HG03066 (cell line): ENCODE data around the gene NAA38.
"Not testable (repeated sequence)": the region's sequence is repeated elsewhere in the genome, so short reads cannot be mapped to it uniquely, and the experiment has no call there.

Source experiments
- ATAC-seq: cut with Tn5 transposase; IDR thresholded peaks from one replicate; pipeline ENCODE4 v1.9.1; 2021; ENCODE audit warnings: low read depth; ENCODE audit not compliant: unreplicated experiment

NAA38 gene

GRCh38 chr17:7831233-7831632 lies 26.1 kb downstream of the NAA38 start:
- no peak for ATAC-seq

- ATAC-seq: no peak
Measured at GRCh38 chr17:7830616-7831015, 26.7 kb downstream of the NAA38 start.

DNA sequence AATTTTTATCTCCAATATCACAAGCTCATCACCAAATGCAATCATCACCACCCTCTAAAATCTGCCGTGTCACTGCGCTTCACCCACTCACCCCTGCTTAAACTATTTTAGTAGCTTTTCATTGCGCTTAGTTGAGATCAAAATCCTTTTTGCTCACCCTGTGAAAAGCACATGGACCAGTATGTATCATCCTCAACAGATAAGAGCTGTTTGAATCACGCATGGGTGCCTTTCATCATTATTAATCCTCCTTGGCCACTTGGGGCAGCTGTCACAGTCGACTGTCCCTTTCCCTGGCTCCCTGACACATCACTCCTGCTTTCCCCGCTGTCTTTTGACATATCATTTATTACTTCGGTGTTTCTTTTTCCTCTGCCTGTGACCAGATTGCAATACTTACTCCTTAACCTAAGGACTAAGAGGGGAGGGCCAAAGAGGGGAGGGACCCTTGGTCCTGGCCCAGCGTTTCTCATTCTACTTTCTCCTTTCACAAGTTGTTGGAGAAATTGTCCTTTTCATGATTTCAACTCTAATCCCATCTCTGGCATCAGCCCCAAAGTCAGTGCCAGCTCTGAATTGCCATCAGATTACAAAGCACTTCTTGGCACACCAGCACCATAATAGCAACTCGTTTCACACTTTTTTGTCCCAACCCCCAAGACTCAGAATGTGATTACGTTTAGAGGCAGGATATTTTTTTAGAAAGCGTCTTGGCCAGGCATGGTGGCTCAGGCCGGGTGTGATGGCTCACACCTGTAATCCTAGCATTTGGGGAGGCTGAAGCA lies 32.0 kb downstream of the NAA38 start:
- ATAC-seq: no peak

DNA sequence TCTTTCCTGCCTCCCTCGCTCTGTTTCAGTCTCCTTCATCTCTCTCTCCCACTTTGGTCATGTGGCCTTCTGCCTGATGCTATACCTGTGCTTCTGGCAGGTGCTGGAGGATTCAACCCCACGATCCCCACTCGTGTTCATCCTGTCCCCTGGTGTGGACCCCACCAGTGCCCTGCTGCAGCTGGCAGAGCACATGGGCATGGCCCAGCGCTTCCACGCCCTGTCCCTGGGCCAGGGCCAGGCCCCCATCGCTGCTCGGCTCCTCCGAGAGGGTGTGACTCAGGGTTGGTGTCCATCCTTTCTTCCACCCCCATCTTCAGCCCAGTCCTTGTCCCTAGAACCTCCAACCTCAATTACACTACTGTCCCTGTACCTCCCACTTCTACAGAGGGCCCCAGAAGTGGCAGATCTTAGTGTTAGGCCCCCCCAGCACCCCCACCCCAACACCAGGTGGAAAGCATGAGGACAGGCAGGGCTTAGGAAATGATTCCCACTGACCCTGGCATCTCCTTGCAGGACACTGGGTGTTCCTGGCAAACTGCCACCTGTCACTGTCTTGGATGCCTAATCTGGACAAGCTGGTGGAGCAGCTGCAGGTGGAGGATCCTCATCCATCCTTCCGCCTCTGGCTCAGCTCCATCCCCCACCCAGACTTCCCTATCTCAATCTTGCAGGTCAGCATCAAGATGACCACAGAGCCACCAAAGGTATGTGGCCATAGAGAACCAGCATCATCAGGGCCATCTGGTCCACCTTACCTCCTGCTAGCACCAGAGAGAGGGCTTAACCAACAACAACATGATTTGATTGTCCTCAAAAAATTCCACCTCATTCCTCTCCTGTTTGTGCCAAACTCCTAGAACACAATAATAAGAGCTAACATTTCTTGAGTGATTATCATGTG lies 33.1 kb downstream of the NAA38 start:
- ATAC-seq: no peak

DNA sequence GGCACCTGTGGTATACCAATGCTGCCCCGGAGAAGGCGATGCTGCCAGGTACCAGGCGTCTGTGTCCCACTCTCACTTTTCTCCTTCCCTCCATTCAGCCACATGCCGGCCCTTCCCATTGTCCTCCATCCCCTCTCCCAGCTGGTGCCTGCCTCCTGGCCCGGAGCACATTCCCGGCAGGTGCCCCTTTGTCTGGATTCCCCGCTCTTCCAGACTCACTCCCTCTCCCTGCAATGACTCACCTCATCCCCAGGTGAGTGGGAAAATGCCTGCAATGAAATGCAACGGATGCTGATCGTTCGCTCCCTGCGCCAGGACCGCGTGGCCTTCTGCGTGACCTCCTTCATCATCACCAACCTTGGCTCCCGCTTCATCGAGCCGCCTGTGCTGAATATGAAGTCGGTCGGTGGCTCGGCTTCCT lies 33.8 kb downstream of the NAA38 start:
- ATAC-seq: no peak

- ATAC-seq: no peak
Measured at GRCh38 chr17:7822126-7822525, 35.2 kb downstream of the NAA38 start.

- no peak for ATAC-seq
Measured at GRCh38 chr17:7820231-7820630, 37.1 kb downstream of the NAA38 start.

DNA sequence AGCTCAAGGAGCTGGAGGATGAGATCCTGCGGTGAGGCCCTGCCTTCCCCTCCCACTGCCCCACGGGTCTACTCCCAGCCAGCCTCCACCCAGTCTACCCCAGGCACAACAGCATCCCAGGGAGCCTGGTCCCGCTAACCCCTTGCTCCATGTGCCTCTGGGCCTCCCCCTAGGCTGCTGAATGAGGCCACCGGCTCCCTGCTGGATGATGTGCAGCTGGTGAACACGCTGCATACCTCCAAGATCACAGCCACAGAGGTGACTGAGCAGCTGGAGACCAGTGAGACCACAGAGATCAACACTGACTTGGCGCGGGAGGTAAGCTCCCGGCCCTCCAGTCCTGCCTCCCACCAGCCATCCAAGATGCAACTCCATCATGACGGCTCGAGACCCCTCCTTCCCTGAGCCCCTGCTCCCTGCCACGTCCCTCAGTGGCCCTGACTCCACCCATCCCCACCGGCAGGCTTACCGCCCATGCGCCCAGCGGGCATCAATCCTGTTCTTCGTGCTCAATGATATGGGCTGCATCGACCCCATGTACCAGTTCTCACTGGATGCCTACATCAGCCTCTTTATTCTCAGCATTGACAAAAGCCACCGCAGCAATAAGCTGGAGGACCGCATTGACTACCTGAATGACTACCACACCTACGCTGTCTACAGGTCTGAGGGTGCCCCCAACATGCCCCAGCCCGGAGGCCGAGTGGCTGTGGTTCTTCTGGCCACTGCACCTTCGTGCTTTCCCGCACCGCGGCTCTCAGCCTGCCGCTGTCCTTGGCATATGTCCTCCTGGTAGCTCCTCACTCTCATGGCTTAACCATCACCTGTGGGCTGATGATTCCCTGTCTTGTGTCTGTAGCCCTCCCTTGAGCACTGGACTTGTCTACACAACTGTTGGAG lies 38.4 kb downstream of the NAA38 start:
- no peak for ATAC-seq

GRCh38 chr17:7818026-7818425 lies 39.3 kb downstream of the NAA38 start:
- ATAC-seq: no peak

GRCh38 chr17:7817643-7817964 lies 39.8 kb downstream of the NAA38 start:
- no peak for ATAC-seq

- ATAC-seq: no peak
Measured at GRCh38 chr17:7816926-7817642, 40.3 kb downstream of the NAA38 start.

DNA sequence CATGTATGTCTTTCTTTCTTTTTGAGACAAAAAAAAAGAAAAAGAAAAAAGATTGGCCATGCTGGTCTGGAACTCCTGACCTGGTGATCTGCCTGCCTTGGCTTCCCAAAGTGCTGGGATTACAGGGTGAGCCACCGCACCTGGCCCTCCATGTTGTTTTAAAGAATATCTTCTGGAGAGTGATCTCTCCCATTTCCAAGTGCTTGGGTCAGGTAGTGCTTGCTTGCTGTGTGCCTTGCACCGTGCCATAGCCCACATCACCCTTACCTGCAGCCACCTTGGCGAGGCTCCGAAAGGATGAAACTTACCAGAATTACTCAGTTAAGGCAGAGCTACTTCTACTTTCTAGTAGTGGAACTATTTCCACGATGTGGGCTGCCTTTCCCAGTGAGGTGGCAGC lies 42.4 kb downstream of the NAA38 start:
- ATAC-seq: no peak

DNA sequence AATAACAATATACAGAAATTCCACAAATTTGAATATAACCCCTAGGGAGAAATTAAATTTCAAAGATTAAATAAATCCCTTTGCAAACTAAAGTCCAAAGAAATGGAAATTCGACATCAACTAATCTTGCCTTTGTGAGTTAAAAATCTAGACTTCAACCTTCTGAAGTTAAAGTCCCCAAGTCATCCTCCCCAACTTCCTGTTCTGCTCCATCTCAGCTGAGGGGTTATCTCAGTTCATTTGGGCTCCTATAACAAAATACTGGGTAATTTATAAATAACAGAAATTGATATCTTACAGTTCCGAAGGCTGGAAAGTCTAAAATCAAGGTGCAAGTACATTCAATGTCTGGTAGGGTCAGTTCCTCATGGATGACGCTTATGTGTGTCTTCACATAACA lies 46.1 kb downstream of the NAA38 start:
- no peak for ATAC-seq

- ATAC-seq: not testable (repeated sequence)
Measured at GRCh38 chr17:7809791-7810343, 47.5 kb downstream of the NAA38 start.

GRCh38 chr17:7809086-7809790 lies 48.1 kb downstream of the NAA38 start:
- no peak for ATAC-seq

GRCh38 chr17:7807206-7807605 lies 50.2 kb downstream of the NAA38 start:
- no peak for ATAC-seq
